Upper lobe of left lung (tissue), 4 donors: ENCODE measurements around the gene RORB.

Source experiments
- EP300 ChIP-seq, 4 donors: sonication (generic); formaldehyde crosslinking; IDR thresholded peaks; one replicate each; pipeline ENCODE4 v1.5.1; 2017; ENCODE audit warnings: antibody characterized with exemption in 4 of 4, control low read depth in 2 of 4
- POLR2A ChIP-seq, 4 donors: fragments of 450-650 bp; IDR thresholded peaks; one replicate each; pipeline ENCODE4 v1.5.1; 2016 to 2017; ENCODE audit warnings: antibody characterized with exemption in 4 of 4, mild to moderate bottlenecking in 2 of 4
- POLR2AphosphoS5 ChIP-seq, 2 donors: sonication (generic); formaldehyde crosslinking; IDR thresholded peaks; one replicate each; pipeline ENCODE4 v1.5.1; 2017; ENCODE audit warnings: antibody characterized with exemption in 2 of 2
- TF ChIP-seq, protein P1 (sequence below), 6 experiments: fragments of 450-650 bp in 4 of 6; fragments of 200-600 bp in 2 of 6; sonication (generic) in 2 of 6; IDR thresholded peaks; one replicate each; pipeline ENCODE4 v1.5.1; 2016 to 2019; ENCODE audit warnings: antibody characterized with exemption in 6 of 6

GRCh38 chr9:74496819-74497747 lies at the start of gene RORB:
- TF ChIP-seq, protein P1, sequence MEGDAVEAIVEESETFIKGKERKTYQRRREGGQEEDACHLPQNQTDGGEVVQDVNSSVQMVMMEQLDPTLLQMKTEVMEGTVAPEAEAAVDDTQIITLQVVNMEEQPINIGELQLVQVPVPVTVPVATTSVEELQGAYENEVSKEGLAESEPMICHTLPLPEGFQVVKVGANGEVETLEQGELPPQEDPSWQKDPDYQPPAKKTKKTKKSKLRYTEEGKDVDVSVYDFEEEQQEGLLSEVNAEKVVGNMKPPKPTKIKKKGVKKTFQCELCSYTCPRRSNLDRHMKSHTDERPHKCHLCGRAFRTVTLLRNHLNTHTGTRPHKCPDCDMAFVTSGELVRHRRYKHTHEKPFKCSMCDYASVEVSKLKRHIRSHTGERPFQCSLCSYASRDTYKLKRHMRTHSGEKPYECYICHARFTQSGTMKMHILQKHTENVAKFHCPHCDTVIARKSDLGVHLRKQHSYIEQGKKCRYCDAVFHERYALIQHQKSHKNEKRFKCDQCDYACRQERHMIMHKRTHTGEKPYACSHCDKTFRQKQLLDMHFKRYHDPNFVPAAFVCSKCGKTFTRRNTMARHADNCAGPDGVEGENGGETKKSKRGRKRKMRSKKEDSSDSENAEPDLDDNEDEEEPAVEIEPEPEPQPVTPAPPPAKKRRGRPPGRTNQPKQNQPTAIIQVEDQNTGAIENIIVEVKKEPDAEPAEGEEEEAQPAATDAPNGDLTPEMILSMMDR (IDR thresholded peaks at IDR 0.05), result no peak
- TF ChIP-seq POLR2A (IDR thresholded peaks at IDR 0.05) (no peak), EP300 (IDR thresholded peaks at IDR 0.05) (no peak), POLR2AphosphoS5 (IDR thresholded peaks at IDR 0.05) (no peak)
